Activated naive CD4-positive, alpha-beta T cell treated with anti-CD3 and anti-CD28 coated beads for 36 hours (primary cell): Measurements from ENCODE around the gene VPS9D1. TPM values are rescaled to one million over a fixed set of nuclear protein-coding genes. Genes with fewer than 3 reads are reported as not detected.
"Not testable (repeated sequence)": the region's sequence is repeated elsewhere in the genome, so short reads cannot be mapped to it uniquely, and the experiment has no call there.

ENCODE experiments used
- CTCF ChIA-PET: fragments of 350-600 bp; sonication (Branson Sonifier 250); formaldehyde crosslinking; loops from one replicate; lab custom pipeline; 2021; ENCODE audit warnings: antibody characterized with exemption; lab: Charles Lee
- DNase-seq: peaks from one replicate; pipeline ENCODE4 v3.0.0-alpha.2; 2020
- H3K27ac Mint-ChIP-seq: one replicate; pipeline ENCODE4 v1.8.0; 2021; ENCODE audit warnings: mild to moderate bottlenecking, mixed read lengths
- H3K27me3 Mint-ChIP-seq: one replicate; pipeline ENCODE4 v1.8.0; 2021; ENCODE audit warnings: low read depth, mixed read lengths
- H3K36me3 Mint-ChIP-seq: one replicate; pipeline ENCODE4 v1.8.0; 2021; ENCODE audit warnings: low read depth, mixed read lengths
- H3K4me1 Mint-ChIP-seq: one replicate; pipeline ENCODE4 v1.8.0; 2021; ENCODE audit warnings: low read depth, mixed read lengths
- H3K4me3 Mint-ChIP-seq: one replicate; pipeline ENCODE4 v1.8.0; 2021; ENCODE audit warnings: mild to moderate bottlenecking, moderate library complexity, mixed read lengths
- H3K9me3 Mint-ChIP-seq: one replicate; pipeline ENCODE4 v1.8.0; 2021; ENCODE audit warnings: mixed read lengths
- intact Hi-C: fragments of 100-400 bp; cut with micrococcal nuclease; formaldehyde crosslinking; loops from one replicate; pipeline ENCODE4 v1.15.1; 2023
- total RNA-seq, 2 experiments: library from RNA; stranded (reverse); gene quantifications; one replicate each; pipeline ENCODE4 v1.2.3, GENCODE V29; 2021

The VPS9D1 gene
- total RNA-seq, 2 experiments from 2014 or later: 0.91 to 1.4 TPM

GRCh38 chr16:89695875-89696669, 24.6 kb downstream of the VPS9D1 start:
- Mint-ChIP-seq H3K27me3 (no peaks in the 10 kb centered on the region), H3K36me3 (peaks cover 13% of the 10 kb centered on the region), H3K9me3 (no peaks in the 10 kb centered on the region), H3K4me3 (no peak overlapping the region), H3K4me1 (peaks cover 12% of the 10 kb centered on the region), H3K27ac (no peak overlapping the region)
- CTCF ChIA-PET: interaction anchor here (1.7 kb wide), 1 partner anchor 10 kb away, joined by 4 read pairs; no protein-coding TSS in a partner anchor
- DNase-seq: no peak
- intact Hi-C loops: no loop called here

- CTCF ChIA-PET: interaction anchor here (0.6 to 1.7 kb wide), 2 partner anchors 11 to 222 kb away, joined by 4 read pairs; no protein-coding TSS in a partner anchor
- Mint-ChIP-seq H3K36me3 (peaks cover 15% of the 10 kb centered on the region), H3K27me3 (no peaks in the 10 kb centered on the region), H3K4me3 (no peak overlapping the region), H3K4me1 (peaks cover 9% of the 10 kb centered on the region), H3K9me3 (no peaks in the 10 kb centered on the region), H3K27ac (no peak overlapping the region)
- intact Hi-C loops: no loop called here
- no peak for DNase-seq
Observed at GRCh38 chr16:89695086-89695874, 25.4 kb downstream of the VPS9D1 start.

- DNase-seq, H3K4me1 Mint-ChIP-seq, intact Hi-C loops, H3K9me3 Mint-ChIP-seq, H3K4me3 Mint-ChIP-seq, H3K27me3 Mint-ChIP-seq, H3K27ac Mint-ChIP-seq: not testable (repeated sequence)
- CTCF ChIA-PET: interaction anchor here (0.6 kb wide), 1 partner anchor 222 kb away, joined by 4 read pairs; no protein-coding TSS in a partner anchor
- H3K36me3 Mint-ChIP-seq: peaks cover 19% of the 10 kb centered on the region
Observed at GRCh38 chr16:89694784-89695085, 26.0 kb downstream of the VPS9D1 start.

GRCh38 chr16:89693931-89694783, 26.5 kb downstream of the VPS9D1 start:
- Mint-ChIP-seq H3K27me3 (no peaks in the 10 kb centered on the region), H3K9me3 (no peaks in the 10 kb centered on the region), H3K4me3 (no peak overlapping the region), H3K27ac (no peak overlapping the region), H3K4me1 (peaks cover 3% of the 10 kb centered on the region), H3K36me3 (peaks cover 19% of the 10 kb centered on the region)
- DNase-seq: no peak
- intact Hi-C loops: no loop called here
- CTCF ChIA-PET: interaction anchor here (0.6 kb wide), 1 partner anchor 223 kb away, joined by 4 read pairs; no protein-coding TSS in a partner anchor

- DNase-seq: no peak
- peaks cover 20% of the 10 kb centered on the region for H3K36me3 Mint-ChIP-seq
Observed at GRCh38 chr16:89693289-89693731, 27.4 kb downstream of the VPS9D1 start.

GRCh38 chr16:89691986-89692569, 28.6 kb downstream of the VPS9D1 start:
- H3K4me3 Mint-ChIP-seq: no peak overlapping the region
- no peaks in the 10 kb centered on the region for H3K9me3 Mint-ChIP-seq
- no peak overlapping the region for H3K27ac Mint-ChIP-seq
- peaks cover 25% of the 10 kb centered on the region for H3K36me3 Mint-ChIP-seq
- H3K27me3 Mint-ChIP-seq: no peaks in the 10 kb centered on the region
- CTCF ChIA-PET: interaction anchor here (0.7 kb wide), 1 partner anchor 47 kb away, joined by 3 read pairs; no protein-coding TSS in a partner anchor
- no peak for DNase-seq
- H3K4me1 Mint-ChIP-seq: peaks cover 15% of the 10 kb centered on the region
- intact Hi-C loops: no loop called here

More at GRCh38 chr16:89693289-89693731, 27.4 kb downstream of the VPS9D1 start:
- intact Hi-C loops: no loop called here
- Mint-ChIP-seq H3K4me3 (no peak overlapping the region), H3K4me1 (peaks cover 6% of the 10 kb centered on the region), H3K27me3 (no peaks in the 10 kb centered on the region), H3K27ac (no peak overlapping the region), H3K9me3 (no peaks in the 10 kb centered on the region)
- CTCF ChIA-PET: no interaction called here

GRCh38 chr16:89691231-89691985, 29.3 kb downstream of the VPS9D1 start:
- CTCF ChIA-PET: interaction anchor here (0.7 kb wide), 1 partner anchor 47 kb away, joined by 3 read pairs; no protein-coding TSS in a partner anchor
- Mint-ChIP-seq H3K27ac (no peak overlapping the region), H3K27me3 (no peaks in the 10 kb centered on the region)

GRCh38 chr16:89690392-89690901, 30.3 kb downstream of the VPS9D1 start:
- DNase-seq: no peak
- peaks cover 15% of the 10 kb centered on the region for H3K4me1 Mint-ChIP-seq
- H3K36me3 Mint-ChIP-seq: peaks cover 26% of the 10 kb centered on the region
- no peak overlapping the region for H3K27ac Mint-ChIP-seq
- no peak overlapping the region for H3K4me3 Mint-ChIP-seq
- H3K27me3 Mint-ChIP-seq: no peaks in the 10 kb centered on the region
- H3K9me3 Mint-ChIP-seq: no peaks in the 10 kb centered on the region
- intact Hi-C loops: no loop called here
- CTCF ChIA-PET: interaction anchor here (1.0 kb wide), 1 partner anchor 10 kb away, joined by 5 read pairs; no protein-coding TSS in a partner anchor

More at GRCh38 chr16:89691231-89691985, 29.3 kb downstream of the VPS9D1 start:
- no peak overlapping the region for H3K4me3 Mint-ChIP-seq
- H3K4me1 Mint-ChIP-seq: peaks cover 15% of the 10 kb centered on the region
- H3K9me3 Mint-ChIP-seq: no peaks in the 10 kb centered on the region
- DNase-seq: no peak
- H3K36me3 Mint-ChIP-seq: peaks cover 27% of the 10 kb centered on the region
- intact Hi-C loops: no loop called here

GRCh38 chr16:89689621-89690020, 31.1 kb downstream of the VPS9D1 start:
- Mint-ChIP-seq H3K36me3 (peaks cover 25% of the 10 kb centered on the region), H3K4me1 (peaks cover 15% of the 10 kb centered on the region)
- H3K27ac Mint-ChIP-seq, H3K4me3 Mint-ChIP-seq, intact Hi-C loops, DNase-seq, H3K9me3 Mint-ChIP-seq, H3K27me3 Mint-ChIP-seq: not testable (repeated sequence)
- CTCF ChIA-PET: interaction anchor here (1.0 to 1.3 kb wide), 2 partner anchors 9 to 11 kb away, joined by 3 to 5 read pairs; no protein-coding TSS in a partner anchor

GRCh38 chr16:89689142-89689541, 31.6 kb downstream of the VPS9D1 start:
- Mint-ChIP-seq H3K4me3 (no peak overlapping the region), H3K36me3 (peaks cover 25% of the 10 kb centered on the region), H3K27ac (no peak overlapping the region), H3K27me3 (no peaks in the 10 kb centered on the region), H3K4me1 (peaks cover 15% of the 10 kb centered on the region), H3K9me3 (no peaks in the 10 kb centered on the region)
- CTCF ChIA-PET: interaction anchor here (1.3 kb wide), 1 partner anchor 10 kb away, joined by 3 read pairs; no protein-coding TSS in a partner anchor
- intact Hi-C loops: no loop called here
- DNase-seq: no peak
